Neural cell (in vitro differentiated cells): ENCODE data around the gene HAPLN2. TPM values are rescaled to one million over a fixed set of nuclear protein-coding genes. Genes with fewer than 3 reads are reported as not detected.

Experiments used
- H2AFZ ChIP-seq: fragments of 200-600, 300-800 bp; sonication (generic), shearing (Covaris generic); 2 replicates; pipeline ENCODE4 v1.6.0; 2014; ENCODE audit warnings: low read depth, mild to moderate bottlenecking, antibody characterized with exemption, low read length, moderate library complexity
- H3F3A ChIP-seq: fragments of 200-600 bp; shearing (Covaris generic); 2 replicates; pipeline ENCODE4 v1.6.1; 2016; ENCODE audit warnings: mild to moderate bottlenecking, moderate library complexity, mixed read lengths, antibody characterized with exemption, low read length; ENCODE audit not compliant: insufficient read depth, poor library complexity, severe bottlenecking
- H3K27ac ChIP-seq: fragments of 200-600, 300-800 bp; sonication (generic), shearing (Covaris generic); 2 replicates; pipeline ENCODE4 v1.5.1; 2014; ENCODE audit warnings: mild to moderate bottlenecking, low read length, moderate library complexity
- H3K27me3 ChIP-seq: fragments of 300-800, 200-600 bp; sonication (generic), shearing (Covaris generic); 2 replicates; pipeline ENCODE4 v1.6.0; 2014; ENCODE audit warnings: mild to moderate bottlenecking, low read depth, low read length, moderate library complexity; ENCODE audit not compliant: insufficient read depth
- H3K36me3 ChIP-seq: fragments of 300-800, 200-600 bp; sonication (generic), shearing (Covaris generic); 2 replicates; pipeline ENCODE4 v1.5.1; 2014; ENCODE audit warnings: mild to moderate bottlenecking, antibody characterized with exemption, low read length, moderate library complexity; ENCODE audit not compliant: insufficient read depth
- H3K4me2 ChIP-seq: fragments of 300-800, 200-600 bp; sonication (generic), shearing (Covaris generic); 2 replicates; pipeline ENCODE4 v1.6.0; 2014; ENCODE audit warnings: mild to moderate bottlenecking, low read length
- H3K4me3 ChIP-seq: fragments of 300-800, 200-600 bp; sonication (generic), shearing (Covaris generic); 2 replicates; pipeline ENCODE4 v1.5.1; 2014; ENCODE audit warnings: mild to moderate bottlenecking, low read length, moderate library complexity
- H3K79me2 ChIP-seq: fragments of 200-600 bp; shearing (Covaris generic); replicated peaks from 2 replicates; pipeline ENCODE4 v1.6.0; 2014; ENCODE audit warnings: mild to moderate bottlenecking, low read length, moderate library complexity; ENCODE audit not compliant: insufficient read depth
- H3K9ac ChIP-seq: fragments of 300-800, 200-600 bp; sonication (generic), shearing (Covaris generic); 2 replicates; pipeline ENCODE4 v1.6.1; 2016; ENCODE audit warnings: mild to moderate bottlenecking, low read length, mixed read lengths
- H3K9me2 ChIP-seq: fragments of 200-600 bp; shearing (Covaris generic); 2 replicates; pipeline ENCODE4 v1.6.1; 2016; ENCODE audit warnings: mild to moderate bottlenecking, low read length, mixed read lengths; ENCODE audit not compliant: insufficient read depth
- H3K9me3 ChIP-seq: fragments of 200-600, 300-800 bp; sonication (generic), shearing (Covaris generic); 2 replicates; pipeline ENCODE4 v1.6.1; 2016; ENCODE audit warnings: mild to moderate bottlenecking, mixed run types, low read length, moderate library complexity, mixed read lengths
- H4K20me1 ChIP-seq: fragments of 200-600 bp; shearing (Covaris generic); 2 replicates; pipeline ENCODE4 v1.6.1; 2016; ENCODE audit warnings: mild to moderate bottlenecking, mixed run types; ENCODE audit not compliant: insufficient read depth
- CTCF ChIP-seq: fragments of 450-650 bp; IDR thresholded peaks from 2 replicates; pipeline ENCODE4 v1.5.1; 2014; ENCODE audit warnings: antibody characterized with exemption, mild to moderate bottlenecking, moderate library complexity; ENCODE audit not compliant: poor library complexity, severe bottlenecking
- EP300 ChIP-seq: fragments of 450-650 bp; conservative IDR thresholded peaks from 2 replicates; pipeline ENCODE4 v1.6.1; 2014; ENCODE audit warnings: antibody characterized with exemption, mild to moderate bottlenecking, moderate library complexity; ENCODE audit not compliant: poor library complexity, severe bottlenecking
- EZH2 ChIP-seq: fragments of 200-600, 300-800 bp; shearing (Covaris generic), sonication (generic); IDR thresholded peaks from 2 replicates; pipeline ENCODE4 v1.6.1; 2014; ENCODE audit warnings: antibody characterized with exemption, low read length, borderline replicate concordance, mild to moderate bottlenecking; ENCODE audit not compliant: insufficient read depth, poor library complexity, severe bottlenecking
- MXI1 ChIP-seq: fragments of 450-650 bp; conservative IDR thresholded peaks from 2 replicates; pipeline ENCODE4 v1.6.1; 2014; ENCODE audit warnings: antibody characterized with exemption, mild to moderate bottlenecking; ENCODE audit not compliant: poor library complexity, severe bottlenecking
- POLR2AphosphoS5 ChIP-seq: IDR thresholded peaks from 2 replicates; pipeline ENCODE4 v1.6.1; 2012
- RAD21 ChIP-seq: fragments of 450-650 bp; conservative IDR thresholded peaks from 2 replicates; pipeline ENCODE4 v1.6.1; 2014; ENCODE audit warnings: antibody characterized with exemption, mild to moderate bottlenecking, moderate library complexity
- REST ChIP-seq: IDR thresholded peaks from 2 replicates; pipeline ENCODE4 v1.6.1; 2012; ENCODE audit warnings: borderline replicate concordance
- SMC3 ChIP-seq: fragments of 450-650 bp; conservative IDR thresholded peaks from 2 replicates; pipeline ENCODE4 v1.6.1; 2014; ENCODE audit warnings: antibody characterized with exemption, mild to moderate bottlenecking, moderate library complexity; ENCODE audit not compliant: poor library complexity
- TAF1 ChIP-seq: IDR thresholded peaks from 2 replicates; pipeline ENCODE4 v1.6.1; 2012; ENCODE audit warnings: low read depth
- polyA plus RNA-seq: library from polyadenylated mRNA; depleted of rRNA; stranded (reverse); fragments of >200 nt; gene quantifications from 2 replicates; pipeline ENCODE4 v1.2.3, GENCODE V29; 2014

The HAPLN2 gene
- polyA plus RNA-seq, 1 donor from 2014 or later, result 22.9 TPM

- Histone ChIP-seq H3F3A (no peaks in the 10 kb centered on the region), H2AFZ (no peak overlapping the region), H3K9me3 (no peaks in the 10 kb centered on the region), H3K79me2 (no peaks in the 10 kb centered on the region), H4K20me1 (no peaks in the 10 kb centered on the region), H3K9me2 (no peaks in the 10 kb centered on the region), H3K4me2 (no peak overlapping the region), H3K9ac (no peak overlapping the region), H3K27me3 (peaks cover 22% of the 10 kb centered on the region), H3K4me3 (no peak overlapping the region), H3K27ac (no peak overlapping the region), H3K36me3 (no peaks in the 10 kb centered on the region)
- no peak for TF ChIP-seq CTCF
- TF ChIP-seq POLR2AphosphoS5, result no peak
- no peak for TF ChIP-seq RAD21
- TF ChIP-seq SMC3, result no peak
- no peak for TF ChIP-seq REST
- no peak for TF ChIP-seq EZH2
- no peak for TF ChIP-seq EP300
- no peak for TF ChIP-seq MXI1
- no peak for TF ChIP-seq TAF1
Observed at GRCh38 chr1:156615946-156616345, 3.3 kb upstream of the HAPLN2 start.

- TF ChIP-seq CTCF, result no peak
- no peak for TF ChIP-seq TAF1
- no peak for TF ChIP-seq REST
- TF ChIP-seq SMC3, result no peak
- no peak for TF ChIP-seq POLR2AphosphoS5
- no peak for TF ChIP-seq MXI1
- TF ChIP-seq RAD21, result no peak
- no peak for TF ChIP-seq EP300
- Histone ChIP-seq H3K79me2 (no peaks in the 10 kb centered on the region), H3K4me3 (no peak overlapping the region), H3K27ac (no peak overlapping the region), H4K20me1 (no peaks in the 10 kb centered on the region), H3K9ac (no peak overlapping the region), H2AFZ (no peak overlapping the region), H3K9me3 (no peaks in the 10 kb centered on the region), H3K36me3 (no peaks in the 10 kb centered on the region), H3K9me2 (no peaks in the 10 kb centered on the region), H3K4me2 (no peak overlapping the region), H3K27me3 (peaks cover 23% of the 10 kb centered on the region), H3F3A (no peaks in the 10 kb centered on the region)
Observed at GRCh38 chr1:156616463-156616862, 2.8 kb upstream of the HAPLN2 start.
